BE2C (cell line): ENCODE results near the gene NF1.

Source experiments
- DNase-seq: peaks from one replicate; pipeline ENCODE4 v3.0.0-alpha.2; 2020
- H3K27me3 ChIP-seq: fragments of 250-450 bp; sonication (Bioruptor Pico); 2 replicates; pipeline ENCODE4 v1.5.1; 2020; ENCODE audit warnings: mild to moderate bottlenecking
- H3K36me3 ChIP-seq: fragments of 250-450 bp; sonication (Bioruptor Pico); 2 replicates; pipeline ENCODE4 v1.5.1; 2020; ENCODE audit warnings: mild to moderate bottlenecking
- H3K4me1 ChIP-seq: fragments of 250-450 bp; sonication (Bioruptor Pico); 2 replicates; pipeline ENCODE4 v1.5.1; 2020
- H3K4me3 ChIP-seq: 2 replicates; pipeline ENCODE4 v1.5.1; 2011; ENCODE audit warnings: low read depth, low read length
- H3K9me3 ChIP-seq: fragments of 250-450 bp; sonication (Bioruptor Pico); 2 replicates; pipeline ENCODE4 v1.5.1; 2020
- TF ChIP-seq, protein P1 (sequence below): IDR thresholded peaks from 2 replicates; pipeline ENCODE4 v1.5.1; 2012; ENCODE audit warnings: mild to moderate bottlenecking, low read depth, low read length

The NF1 gene

DNA sequence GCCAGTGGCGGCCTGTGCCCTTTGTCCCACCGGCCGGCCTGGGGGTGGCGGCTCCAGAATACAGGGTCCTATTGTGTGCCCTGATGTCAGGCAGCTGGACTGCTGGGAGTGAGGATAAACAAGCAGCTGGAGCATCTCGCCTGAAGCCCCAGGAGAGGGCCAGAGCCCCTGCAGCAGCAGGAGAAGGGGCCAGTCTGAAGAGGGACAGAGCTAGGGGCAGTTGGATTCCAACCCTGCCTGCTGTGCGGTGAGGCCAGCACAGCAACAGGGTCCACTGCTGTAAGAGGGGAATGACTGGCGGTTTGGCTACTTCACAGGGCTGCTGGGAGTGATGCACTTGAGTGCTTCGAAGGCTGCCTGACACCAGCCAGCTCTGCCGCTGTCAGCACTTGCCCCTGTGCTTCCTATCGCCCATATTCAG is 321.7 kb downstream of the NF1 start:
- no peak for DNase-seq
- TF ChIP-seq, protein P1, sequence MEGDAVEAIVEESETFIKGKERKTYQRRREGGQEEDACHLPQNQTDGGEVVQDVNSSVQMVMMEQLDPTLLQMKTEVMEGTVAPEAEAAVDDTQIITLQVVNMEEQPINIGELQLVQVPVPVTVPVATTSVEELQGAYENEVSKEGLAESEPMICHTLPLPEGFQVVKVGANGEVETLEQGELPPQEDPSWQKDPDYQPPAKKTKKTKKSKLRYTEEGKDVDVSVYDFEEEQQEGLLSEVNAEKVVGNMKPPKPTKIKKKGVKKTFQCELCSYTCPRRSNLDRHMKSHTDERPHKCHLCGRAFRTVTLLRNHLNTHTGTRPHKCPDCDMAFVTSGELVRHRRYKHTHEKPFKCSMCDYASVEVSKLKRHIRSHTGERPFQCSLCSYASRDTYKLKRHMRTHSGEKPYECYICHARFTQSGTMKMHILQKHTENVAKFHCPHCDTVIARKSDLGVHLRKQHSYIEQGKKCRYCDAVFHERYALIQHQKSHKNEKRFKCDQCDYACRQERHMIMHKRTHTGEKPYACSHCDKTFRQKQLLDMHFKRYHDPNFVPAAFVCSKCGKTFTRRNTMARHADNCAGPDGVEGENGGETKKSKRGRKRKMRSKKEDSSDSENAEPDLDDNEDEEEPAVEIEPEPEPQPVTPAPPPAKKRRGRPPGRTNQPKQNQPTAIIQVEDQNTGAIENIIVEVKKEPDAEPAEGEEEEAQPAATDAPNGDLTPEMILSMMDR = no peak
- Histone ChIP-seq H3K9me3 (no peaks in the 10 kb centered on the region), H3K4me1 (no peaks in the 10 kb centered on the region), H3K27me3 (no peaks in the 10 kb centered on the region), H3K4me3 (no peak overlapping the region), H3K36me3 (no peaks in the 10 kb centered on the region)

DNA sequence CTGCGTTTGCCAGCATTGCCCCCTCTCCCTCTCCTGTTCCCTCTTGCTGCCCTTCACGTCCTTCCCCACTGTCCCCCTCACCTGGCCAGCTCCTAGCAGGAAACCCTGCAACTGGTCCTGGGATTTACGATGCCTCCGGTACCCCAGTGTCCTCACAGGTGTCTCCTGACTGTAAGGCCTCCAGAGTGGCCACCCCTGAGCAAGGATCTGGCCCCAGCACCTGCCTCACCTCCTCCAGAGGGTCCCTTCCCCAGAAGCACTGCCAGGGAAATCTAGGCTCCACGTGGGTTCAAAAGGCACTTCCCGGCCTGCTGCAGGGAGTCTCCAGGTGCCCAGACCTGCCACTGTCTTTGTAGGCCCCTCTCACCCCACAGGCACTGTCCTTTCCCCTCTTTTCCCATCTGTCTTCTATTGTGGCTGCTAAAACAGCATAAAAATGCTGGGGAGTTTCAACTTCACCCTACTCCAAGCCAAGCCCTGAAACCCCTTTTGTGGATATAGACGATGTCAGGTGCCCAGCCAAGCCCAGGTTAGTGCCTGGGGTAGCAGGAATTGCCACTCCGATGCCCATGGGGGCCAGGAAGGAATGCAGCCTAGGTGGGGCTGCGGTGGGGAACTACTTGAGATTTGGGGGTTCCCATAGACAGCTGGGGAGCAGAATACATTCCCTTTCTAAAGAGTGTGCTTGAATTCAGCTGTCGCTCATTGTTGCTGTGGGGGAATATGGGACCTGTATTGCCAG is 322.4 kb downstream of the NF1 start:
- Histone ChIP-seq H3K4me3 (no peak overlapping the region), H3K36me3 (no peaks in the 10 kb centered on the region), H3K27me3 (no peaks in the 10 kb centered on the region), H3K9me3 (no peaks in the 10 kb centered on the region), H3K4me1 (no peaks in the 10 kb centered on the region)
- TF ChIP-seq, protein P1 = no peak
- DNase-seq = no peak

- Histone ChIP-seq H3K4me3 (no peak overlapping the region), H3K4me1 (no peaks in the 10 kb centered on the region), H3K36me3 (no peaks in the 10 kb centered on the region), H3K9me3 (no peaks in the 10 kb centered on the region), H3K27me3 (no peaks in the 10 kb centered on the region)
- TF ChIP-seq, protein P1 = no peak
- no peak for DNase-seq
Observed at GRCh38 chr17:31418773-31419350, 324.1 kb downstream of the NF1 start.

DNA sequence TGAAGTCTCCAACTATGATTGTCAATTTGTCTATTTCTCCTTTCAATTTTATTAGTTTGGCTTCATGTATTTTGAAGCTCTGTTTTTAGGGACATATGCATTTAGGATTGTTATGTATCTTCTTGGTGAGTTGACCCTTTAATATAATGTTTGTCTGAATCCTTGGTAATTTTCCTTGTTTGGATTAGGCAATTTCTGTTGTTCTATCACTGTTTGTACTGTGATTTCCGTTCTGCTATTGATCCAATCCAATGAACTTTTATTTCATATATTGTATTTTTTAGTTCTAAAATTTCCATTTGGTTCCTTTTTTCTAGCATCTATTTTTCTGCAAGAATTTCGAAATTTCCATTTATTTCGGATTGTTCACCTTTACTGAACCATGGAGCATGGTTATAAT is 327.7 kb downstream of the NF1 start:
- TF ChIP-seq, protein P1 = no peak
- DNase-seq = no peak
- H3K36me3 ChIP-seq = no peaks in the 10 kb centered on the region
- peaks cover 2% of the 10 kb centered on the region; the same call in 1 of the 2 replicates for H3K4me1 ChIP-seq
- no peak overlapping the region for H3K4me3 ChIP-seq
- H3K27me3 ChIP-seq = no peaks in the 10 kb centered on the region
- no peaks in the 10 kb centered on the region for H3K9me3 ChIP-seq

DNA sequence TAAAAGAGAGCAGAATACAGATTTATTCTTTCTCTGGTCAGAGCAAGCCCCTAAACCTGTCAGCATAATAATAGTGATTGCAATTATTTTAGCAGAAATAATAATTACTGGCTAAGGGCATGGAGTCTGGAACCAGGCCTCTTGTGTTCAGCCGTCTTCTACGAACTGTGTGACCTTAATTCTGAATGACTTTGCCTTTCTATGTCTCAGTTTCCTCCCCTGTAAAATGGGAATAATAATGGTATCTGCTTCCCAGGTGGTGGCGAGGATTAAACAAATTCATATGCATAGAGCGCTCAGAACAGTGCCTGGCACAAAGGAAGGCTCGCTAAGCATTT is 330.1 kb downstream of the NF1 start:
- DNase-seq = no peak
- no peaks in the 10 kb centered on the region for H3K36me3 ChIP-seq
- H3K4me1 ChIP-seq = peaks cover 2% of the 10 kb centered on the region; the same call in 1 of the 2 replicates
- H3K4me3 ChIP-seq = no peak overlapping the region
- H3K27me3 ChIP-seq = no peaks in the 10 kb centered on the region
- TF ChIP-seq, protein P1 = no peak
- H3K9me3 ChIP-seq = no peaks in the 10 kb centered on the region
